HG03354 (cell line): ENCODE measurements around the gene ABCF1.

Experiments used
- ATAC-seq: cut with Tn5 transposase; IDR thresholded peaks from one replicate; pipeline ENCODE4 v1.9.1; 2021; ENCODE audit warnings: mild to moderate bottlenecking; ENCODE audit not compliant: unreplicated experiment, poor library complexity, severe bottlenecking

The ABCF1 gene

DNA sequence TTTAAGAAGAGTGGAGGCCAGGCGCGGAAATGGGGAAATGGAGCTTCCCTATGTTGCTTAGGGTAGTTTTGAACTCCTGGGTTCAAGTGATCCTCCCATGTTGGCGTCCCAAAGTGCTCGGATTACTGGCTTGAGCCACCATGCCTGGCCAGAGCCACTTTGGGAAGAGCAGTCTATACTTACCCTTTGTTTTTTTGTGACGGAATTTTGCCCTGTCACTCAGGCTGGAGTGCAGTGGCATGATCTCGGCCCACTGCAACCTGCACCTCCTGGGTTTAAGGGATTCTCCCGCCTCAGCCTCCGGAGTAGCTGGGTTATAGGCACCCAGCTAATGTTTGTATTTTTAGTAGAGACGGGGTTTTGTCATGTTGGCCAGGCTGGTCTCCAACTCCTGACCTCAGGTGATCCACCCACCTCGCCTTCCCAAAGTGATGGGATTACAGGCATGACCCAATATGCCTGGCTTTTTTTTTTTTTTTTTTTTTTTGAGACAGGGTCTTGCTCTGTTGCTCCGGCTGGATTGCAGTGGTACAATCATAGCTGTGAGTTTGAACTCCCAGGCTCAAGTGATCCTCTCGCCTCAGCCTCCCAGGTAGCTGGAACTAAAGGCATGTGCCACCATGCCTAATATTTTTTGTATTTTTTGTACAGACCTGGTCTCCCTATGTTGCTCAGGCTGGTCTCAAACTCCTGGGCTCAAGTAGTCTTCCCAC lies 27.8 kb downstream of the ABCF1 start:
- ATAC-seq: no peak

- ATAC-seq: no peak
Measured at GRCh38 chr6:30599625-30600324, 28.5 kb downstream of the ABCF1 start.

DNA sequence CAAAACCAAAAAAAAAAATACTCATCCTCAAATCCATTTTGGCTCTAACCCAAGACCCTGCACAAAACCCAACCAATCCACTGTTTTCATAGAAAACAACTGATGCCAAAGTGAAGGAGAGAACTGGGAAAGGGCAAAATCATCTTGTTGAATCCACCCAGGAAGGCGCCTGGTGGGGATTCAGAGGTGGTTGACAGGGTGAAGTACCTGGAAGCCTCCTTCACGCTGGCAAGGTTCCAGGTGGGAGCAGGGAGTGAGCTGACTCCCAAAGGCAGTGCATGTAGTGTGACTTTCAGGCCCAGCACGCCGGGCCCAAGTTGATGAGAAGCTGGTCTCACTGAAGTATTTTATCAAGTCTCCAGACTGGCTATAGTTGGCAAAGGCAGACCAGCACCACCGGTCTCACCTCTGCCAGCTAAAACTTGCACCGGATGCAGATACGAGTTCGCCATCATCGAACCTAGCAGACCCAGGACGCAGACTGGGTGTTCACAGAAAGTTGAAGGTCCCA lies 29.3 kb downstream of the ABCF1 start:
- ATAC-seq: no peak

DNA sequence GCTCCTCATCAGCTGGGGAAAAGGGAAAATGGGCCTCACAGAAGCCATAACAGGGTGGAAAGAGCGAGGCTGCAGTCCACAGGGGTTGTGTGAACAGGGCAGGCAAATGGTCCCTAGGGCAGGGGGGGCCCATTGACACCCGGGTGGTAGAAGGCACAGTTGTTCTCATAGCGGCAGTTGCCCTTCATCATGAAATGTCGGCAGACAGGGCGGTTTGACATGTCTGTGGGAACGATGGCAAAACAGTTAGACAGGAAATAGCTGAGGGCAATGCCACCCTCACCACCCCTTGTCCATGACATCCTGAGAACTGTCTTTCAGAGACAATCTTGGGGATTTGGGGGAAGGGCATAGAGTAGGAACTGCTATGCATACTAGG lies 30.2 kb downstream of the ABCF1 start:
- no peak for ATAC-seq

DNA sequence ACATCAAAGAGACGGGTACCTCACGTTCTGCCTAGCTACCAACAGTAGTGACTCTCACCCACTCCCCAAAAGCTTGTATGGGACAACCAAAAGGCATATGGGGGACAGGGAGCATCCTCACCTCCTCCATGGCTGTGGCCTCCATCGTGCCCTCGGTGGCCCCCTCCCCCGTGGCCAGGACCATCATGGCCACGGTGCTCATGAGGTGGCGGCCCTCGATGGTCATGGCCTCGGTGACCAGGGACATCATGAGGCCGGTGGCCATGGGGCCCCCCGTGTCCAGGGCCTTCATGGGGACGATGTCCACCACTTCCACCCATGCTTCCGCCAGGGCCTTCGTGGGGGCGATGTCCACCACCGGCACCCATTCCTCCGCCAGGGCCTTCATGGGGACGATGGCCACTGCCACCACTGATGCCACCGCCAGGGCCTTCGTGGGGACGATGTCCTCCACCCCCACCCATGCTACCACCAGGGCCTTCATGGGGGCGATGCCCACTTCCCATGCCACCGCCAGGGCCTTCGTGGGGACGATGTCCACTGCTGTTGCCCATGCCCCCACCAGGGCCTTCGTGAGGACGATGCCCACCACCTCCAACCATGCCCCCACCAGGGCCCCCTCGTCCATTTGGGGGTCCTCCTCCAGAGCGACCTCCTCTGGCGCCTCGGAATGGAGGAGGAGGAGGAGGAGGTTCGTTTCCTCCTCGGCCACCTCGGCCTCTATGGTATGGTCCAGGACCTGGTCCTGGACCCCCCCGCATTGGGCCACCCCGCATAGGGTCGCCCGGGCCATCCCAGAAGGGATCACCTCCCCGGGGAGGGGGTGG lies 30.8 kb downstream of the ABCF1 start:
- no peak for ATAC-seq

DNA sequence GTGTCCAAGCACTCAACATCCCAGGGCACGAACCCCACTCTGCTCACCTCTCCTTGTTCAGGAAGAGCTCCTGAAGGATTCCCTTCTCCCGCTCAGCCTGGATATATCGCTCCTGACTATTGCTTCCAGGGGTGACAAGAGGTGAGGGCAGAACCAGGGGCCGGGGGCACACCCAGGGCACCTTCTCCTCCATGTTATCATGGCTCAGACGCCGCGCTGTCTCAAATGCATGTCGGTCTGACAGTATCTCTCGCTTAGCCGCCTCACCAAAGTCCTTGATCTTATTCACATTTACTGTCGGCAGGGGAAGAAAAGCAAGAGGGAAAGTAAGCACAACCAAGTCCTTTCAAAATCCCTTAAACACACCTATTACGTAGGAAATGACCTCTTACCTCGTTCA lies 32.7 kb downstream of the ABCF1 start:
- no peak for ATAC-seq

DNA sequence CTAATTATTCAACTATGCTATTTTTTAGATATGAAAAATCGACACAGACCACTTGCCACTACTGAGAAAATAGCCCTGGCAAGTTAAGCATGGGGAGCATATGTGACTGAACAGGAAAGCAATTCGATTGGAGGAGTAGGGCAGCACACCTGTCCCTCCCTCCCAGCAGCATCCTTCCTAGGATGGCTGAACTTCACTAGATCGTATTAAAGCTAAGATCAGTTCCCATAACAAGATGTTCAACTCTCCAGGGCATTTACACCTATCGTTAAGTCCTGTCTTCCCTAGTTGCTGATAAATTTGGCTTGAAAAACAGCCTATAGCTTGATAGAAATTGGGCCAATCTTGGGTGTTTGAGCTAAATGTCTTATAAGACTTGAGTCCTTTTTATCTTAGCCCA lies 38.8 kb downstream of the ABCF1 start:
- no peak for ATAC-seq

- no peak for ATAC-seq
Measured at GRCh38 chr6:30611150-30611855, 40.1 kb downstream of the ABCF1 start.

GRCh38 chr6:30611856-30612194 lies 40.6 kb downstream of the ABCF1 start:
- ATAC-seq: no peak

DNA sequence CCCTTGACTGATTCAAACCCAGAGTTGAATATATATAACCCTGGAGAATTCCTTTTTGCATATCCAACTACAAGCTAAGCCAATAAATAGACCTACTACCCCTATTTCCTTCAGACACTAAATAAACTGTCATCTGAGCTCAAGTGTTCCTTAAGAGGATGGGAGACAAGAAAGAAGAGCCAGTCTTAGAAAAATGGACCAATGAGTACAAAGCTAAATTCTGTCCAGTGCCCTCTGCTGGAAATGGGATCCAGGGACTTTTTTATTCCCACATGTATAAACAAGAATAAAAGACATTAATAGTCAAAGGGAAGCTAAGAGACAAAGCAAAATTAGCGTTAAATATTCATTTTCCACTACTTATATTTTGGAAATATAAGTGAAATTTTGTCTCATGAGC lies 41.0 kb downstream of the ABCF1 start:
- no peak for ATAC-seq

- ATAC-seq: no peak
Measured at GRCh38 chr6:30612687-30613248, 41.5 kb downstream of the ABCF1 start.

- ATAC-seq: no peak
Measured at GRCh38 chr6:30613251-30614043, 42.2 kb downstream of the ABCF1 start.

- no peak for ATAC-seq
Measured at GRCh38 chr6:30614044-30614842, 43.0 kb downstream of the ABCF1 start.

GRCh38 chr6:30614843-30615218 lies 43.6 kb downstream of the ABCF1 start:
- peak; percentile 47 for ATAC-seq

- ATAC-seq: no peak
Measured at GRCh38 chr6:30615219-30615957, 44.1 kb downstream of the ABCF1 start.

DNA sequence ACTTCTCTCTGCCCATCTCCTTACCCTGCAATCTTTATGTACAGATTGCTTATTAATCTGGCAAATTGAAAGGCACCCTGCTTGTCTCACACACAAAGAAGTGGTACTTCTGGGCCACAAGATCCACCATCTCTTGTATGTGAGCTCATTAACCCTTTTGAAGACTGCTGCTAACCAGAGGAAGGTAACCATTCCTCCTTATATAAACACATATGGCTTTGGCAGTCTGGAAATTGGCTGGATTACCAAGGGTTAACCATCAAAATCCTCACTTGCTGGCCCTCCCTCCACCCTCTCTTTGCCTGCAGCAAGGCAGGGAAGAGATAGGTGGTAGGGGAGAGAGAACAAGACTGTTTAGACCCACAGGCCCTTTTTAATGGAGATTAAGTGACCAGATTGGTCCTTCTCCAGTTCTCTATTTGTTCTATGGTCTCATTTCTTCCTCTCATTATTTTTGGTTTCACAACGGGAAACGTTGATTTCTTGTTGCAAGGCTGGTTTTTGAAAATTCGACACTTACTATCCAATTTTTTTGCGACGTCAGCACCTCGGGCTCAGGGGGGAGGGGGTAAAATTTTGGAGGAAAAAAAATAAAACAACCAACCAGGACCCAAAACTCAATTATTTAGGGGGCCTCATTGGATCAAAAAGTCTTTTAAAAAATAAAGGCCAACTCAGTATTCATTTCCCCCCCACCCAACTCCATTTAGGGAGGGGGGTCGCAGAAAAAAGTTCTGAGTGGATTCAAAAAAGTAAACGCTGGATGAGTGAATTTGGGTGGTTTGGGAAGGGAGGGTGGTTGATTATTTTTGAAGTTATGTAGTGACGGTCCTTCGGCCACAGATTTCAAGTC lies 44.9 kb downstream of the ABCF1 start:
- ATAC-seq: no peak
